Rectal smooth muscle tissue (tissue), 1 donor: ENCODE data around the gene THAP5.

Source experiments
- H3K27ac ChIP-seq: one replicate; pipeline ENCODE4 v1.7.0; 2013; ENCODE audit warnings: low read depth, low read length, inconsistent platforms
- H3K27me3 ChIP-seq: one replicate; pipeline ENCODE4 v1.7.0; 2013; ENCODE audit warnings: low read length; ENCODE audit not compliant: control insufficient read depth, insufficient read depth
- H3K36me3 ChIP-seq: one replicate; pipeline ENCODE4 v1.7.0; 2013; ENCODE audit warnings: low read length; ENCODE audit not compliant: control insufficient read depth, insufficient read depth
- H3K4me1 ChIP-seq: one replicate; pipeline ENCODE4 v1.7.0; 2013; ENCODE audit warnings: low read length; ENCODE audit not compliant: control insufficient read depth, insufficient read depth
- H3K4me3 ChIP-seq: one replicate; pipeline ENCODE4 v1.7.0; 2013; ENCODE audit warnings: low read length
- H3K9ac ChIP-seq: one replicate; pipeline ENCODE4 v1.7.0; 2013; ENCODE audit warnings: low read length

The THAP5 gene

DNA sequence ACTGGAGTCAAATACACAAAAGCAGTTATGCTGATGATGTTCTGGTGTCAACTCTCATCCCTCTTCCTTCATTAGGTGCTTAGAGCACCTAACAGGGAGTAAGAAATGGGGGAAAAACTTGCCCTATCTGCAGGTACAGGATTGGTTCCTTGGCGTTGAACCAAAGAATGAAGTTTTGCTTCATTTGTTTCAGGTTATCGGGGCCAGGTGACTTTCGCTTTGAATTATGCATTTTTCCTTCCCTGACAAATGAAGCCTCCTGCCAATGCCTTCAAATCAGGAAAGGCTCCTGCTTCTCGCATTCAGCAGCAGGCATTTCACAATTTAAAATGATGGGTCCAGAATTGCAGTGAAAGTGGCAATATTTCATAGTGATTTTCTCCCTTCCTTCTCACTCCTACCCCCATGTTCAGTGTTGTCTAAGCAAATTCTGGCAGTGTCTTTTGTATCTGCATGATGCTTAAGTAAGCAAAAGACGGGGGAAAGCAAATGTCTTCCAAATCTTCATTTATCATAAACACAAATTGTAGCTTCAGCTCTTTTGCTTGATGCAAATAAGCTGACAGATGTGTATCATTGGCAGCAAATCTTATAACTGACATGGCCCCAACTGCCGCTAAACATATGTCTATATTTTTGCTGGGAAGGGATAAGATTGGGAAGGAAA is 29.5 kb upstream of the THAP5 start:
- H3K9ac ChIP-seq, result no peak overlapping the region
- no peaks in the 10 kb centered on the region for H3K27me3 ChIP-seq
- no peaks in the 10 kb centered on the region for H3K36me3 ChIP-seq
- H3K27ac ChIP-seq, result no peak overlapping the region
- no peak overlapping the region for H3K4me3 ChIP-seq
- H3K4me1 ChIP-seq, result no peaks in the 10 kb centered on the region

GRCh38 chr7:108598153-108598552 is 28.6 kb upstream of the THAP5 start:
- Histone ChIP-seq H3K4me3 (no peak overlapping the region), H3K36me3 (no peaks in the 10 kb centered on the region), H3K4me1 (no peaks in the 10 kb centered on the region), H3K9ac (no peak overlapping the region), H3K27me3 (no peaks in the 10 kb centered on the region), H3K27ac (no peak overlapping the region)

DNA sequence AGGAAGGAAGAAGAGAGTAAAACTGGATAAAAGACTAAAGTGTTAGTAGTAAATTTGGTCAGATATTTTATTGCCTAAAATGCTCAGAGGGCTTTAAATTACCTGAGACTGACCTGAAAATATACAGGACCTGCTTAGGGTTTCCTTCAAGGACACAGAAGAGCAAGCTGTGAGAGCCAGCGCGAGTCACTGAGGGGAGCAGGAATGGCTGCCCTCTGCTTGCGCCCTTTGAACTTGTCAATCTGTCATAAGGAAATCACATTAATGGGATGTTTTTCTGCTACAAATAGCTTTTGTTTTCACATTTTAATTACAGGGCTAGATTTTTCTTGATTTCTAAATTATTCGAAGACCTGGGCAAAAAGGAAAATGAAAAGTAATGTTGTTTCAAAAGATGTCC is 27.1 kb upstream of the THAP5 start:
- no peak overlapping the region for H3K9ac ChIP-seq
- no peaks in the 10 kb centered on the region for H3K36me3 ChIP-seq
- H3K4me1 ChIP-seq, result no peaks in the 10 kb centered on the region
- H3K27me3 ChIP-seq, result no peaks in the 10 kb centered on the region
- H3K4me3 ChIP-seq, result no peak overlapping the region
- H3K27ac ChIP-seq, result no peak overlapping the region

- Histone ChIP-seq H3K27ac (no peak overlapping the region), H3K9ac (no peak overlapping the region), H3K4me1 (no peaks in the 10 kb centered on the region), H3K4me3 (no peak overlapping the region), H3K27me3 (no peaks in the 10 kb centered on the region), H3K36me3 (no peaks in the 10 kb centered on the region)
These were observed 23.2 kb upstream of the THAP5 start for GRCh38 chr7:108592646-108593201.

DNA sequence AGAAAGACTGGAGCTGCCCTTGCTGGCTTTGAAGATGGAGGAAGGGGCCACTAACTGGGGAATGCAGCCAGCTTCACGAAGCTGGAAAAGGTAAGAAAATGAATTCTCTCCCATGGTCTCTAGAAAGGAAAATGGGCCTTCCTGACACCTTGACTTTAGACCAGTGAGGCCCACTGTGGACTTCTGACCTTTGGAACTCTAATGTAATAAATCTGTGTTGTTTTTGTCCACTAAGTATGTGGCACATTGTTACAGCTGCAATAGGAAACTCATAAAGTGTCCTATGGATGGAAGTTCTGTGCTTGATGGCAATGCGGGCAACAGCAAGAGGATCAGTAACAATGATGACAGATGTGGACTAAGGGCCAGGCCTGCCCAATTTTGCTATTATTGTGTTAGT is 21.1 kb upstream of the THAP5 start:
- Histone ChIP-seq H3K36me3 (no peaks in the 10 kb centered on the region), H3K9ac (no peak overlapping the region), H3K4me3 (no peak overlapping the region), H3K27ac (no peak overlapping the region), H3K27me3 (no peaks in the 10 kb centered on the region), H3K4me1 (no peaks in the 10 kb centered on the region)

DNA sequence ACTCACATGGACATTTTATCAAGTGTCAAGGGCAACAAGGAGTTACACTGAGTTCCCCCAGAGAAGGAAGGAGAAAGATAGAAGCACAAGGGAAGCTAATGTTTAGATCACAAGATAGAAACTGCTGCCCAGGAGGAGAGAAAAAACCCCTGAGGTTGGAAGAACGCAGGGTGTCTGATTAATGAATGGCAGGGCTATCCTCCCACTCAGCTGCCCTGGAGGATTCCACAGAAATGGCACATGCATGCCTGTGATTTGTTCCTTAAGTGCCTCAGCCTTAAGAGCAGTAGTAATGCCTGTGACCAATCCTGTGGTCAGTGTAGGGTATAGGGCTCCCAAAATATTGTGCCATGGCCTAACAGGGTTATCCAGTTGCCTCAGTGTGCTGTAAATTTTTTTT is 20.4 kb upstream of the THAP5 start:
- no peak overlapping the region for H3K27ac ChIP-seq
- no peak overlapping the region for H3K4me3 ChIP-seq
- no peaks in the 10 kb centered on the region for H3K4me1 ChIP-seq

GRCh38 chr7:108589199-108589598 is 19.7 kb upstream of the THAP5 start:
- no peak overlapping the region for H3K27ac ChIP-seq
- no peaks in the 10 kb centered on the region for H3K27me3 ChIP-seq
- no peak overlapping the region for H3K9ac ChIP-seq
- H3K36me3 ChIP-seq, result no peaks in the 10 kb centered on the region
- H3K4me3 ChIP-seq, result no peak overlapping the region
- H3K4me1 ChIP-seq, result no peaks in the 10 kb centered on the region

More for the DNA sequence above, 20.4 kb upstream of the THAP5 start:
- H3K9ac ChIP-seq, result no peak overlapping the region
- H3K36me3 ChIP-seq, result no peaks in the 10 kb centered on the region
- H3K27me3 ChIP-seq, result no peaks in the 10 kb centered on the region

- no peaks in the 10 kb centered on the region for H3K36me3 ChIP-seq
- no peaks in the 10 kb centered on the region for H3K4me1 ChIP-seq
- H3K27me3 ChIP-seq, result no peaks in the 10 kb centered on the region
- H3K4me3 ChIP-seq, result no peak overlapping the region
- no peak overlapping the region for H3K9ac ChIP-seq
- H3K27ac ChIP-seq, result no peak overlapping the region
These were observed 16.8 kb upstream of the THAP5 start for GRCh38 chr7:108586274-108586710.

- Histone ChIP-seq H3K4me1 (no peaks in the 10 kb centered on the region), H3K4me3 (no peak overlapping the region), H3K36me3 (no peaks in the 10 kb centered on the region), H3K27me3 (no peaks in the 10 kb centered on the region), H3K9ac (no peak overlapping the region), H3K27ac (no peak overlapping the region)
These were observed 16.3 kb upstream of the THAP5 start for GRCh38 chr7:108585843-108586242.

DNA sequence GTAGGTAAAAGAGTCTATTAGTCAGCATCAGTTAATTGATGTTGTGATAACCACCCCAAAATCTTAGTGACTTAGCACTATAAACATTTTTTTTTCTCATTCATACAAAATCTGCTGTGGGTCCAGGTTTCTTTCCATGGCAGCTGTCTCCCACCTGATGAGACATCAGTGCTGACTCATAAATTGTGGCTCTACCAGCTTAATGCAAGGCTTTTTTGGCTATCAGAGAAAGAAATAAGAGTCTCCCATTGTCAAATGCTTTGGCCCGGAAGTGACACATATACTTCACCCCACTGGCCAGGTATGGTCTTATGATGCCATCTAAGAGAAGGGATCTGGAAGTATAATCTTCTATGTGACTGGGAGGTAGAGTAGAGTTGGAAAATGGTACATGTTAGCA is 14.7 kb upstream of the THAP5 start:
- Histone ChIP-seq H3K36me3 (no peaks in the 10 kb centered on the region), H3K4me3 (no peak overlapping the region), H3K27ac (no peak overlapping the region), H3K27me3 (no peaks in the 10 kb centered on the region), H3K4me1 (no peaks in the 10 kb centered on the region), H3K9ac (no peak overlapping the region)

DNA sequence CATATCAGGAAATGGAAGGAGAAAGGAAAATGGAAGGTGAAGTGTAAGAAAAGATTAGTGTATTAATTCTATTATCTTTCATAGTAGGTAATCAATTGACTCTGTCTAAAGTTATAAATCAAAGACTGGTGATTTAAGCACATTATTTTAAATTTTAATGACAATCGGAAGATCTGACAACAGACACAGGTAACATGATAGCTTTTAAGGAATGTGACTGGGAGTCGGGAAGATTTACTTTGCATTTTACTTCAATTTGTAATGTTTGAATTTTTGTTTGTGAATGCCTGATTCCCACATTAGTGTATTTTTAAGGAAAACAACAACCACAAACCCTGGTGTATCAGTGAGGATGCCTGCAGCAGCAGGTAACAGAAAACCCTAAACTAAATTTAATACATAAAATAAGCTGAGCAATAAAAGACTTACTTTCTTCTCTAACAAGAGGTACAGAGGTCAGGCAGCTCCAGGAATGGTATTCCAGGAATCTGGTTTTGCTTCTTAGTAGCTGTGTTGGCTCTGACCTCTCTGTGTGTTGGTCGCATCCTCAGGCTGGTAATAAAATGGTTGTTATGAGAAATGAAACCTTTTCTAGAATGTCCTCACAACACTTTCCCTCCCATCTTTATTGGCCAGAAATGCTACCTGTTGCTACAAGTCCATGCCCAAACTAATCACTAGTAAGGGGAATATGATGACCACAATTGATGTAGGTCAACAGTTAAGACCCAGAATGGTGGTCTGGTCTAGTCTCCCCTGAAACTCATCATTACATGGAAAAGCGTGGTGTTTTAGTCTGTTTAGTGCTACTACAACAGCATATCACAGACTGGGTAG is 12.4 kb upstream of the THAP5 start:
- no peaks in the 10 kb centered on the region for H3K27me3 ChIP-seq
- H3K36me3 ChIP-seq, result no peaks in the 10 kb centered on the region
- no peak overlapping the region for H3K27ac ChIP-seq
- H3K9ac ChIP-seq, result no peak overlapping the region
- H3K4me1 ChIP-seq, result no peaks in the 10 kb centered on the region
- no peak overlapping the region for H3K4me3 ChIP-seq

DNA sequence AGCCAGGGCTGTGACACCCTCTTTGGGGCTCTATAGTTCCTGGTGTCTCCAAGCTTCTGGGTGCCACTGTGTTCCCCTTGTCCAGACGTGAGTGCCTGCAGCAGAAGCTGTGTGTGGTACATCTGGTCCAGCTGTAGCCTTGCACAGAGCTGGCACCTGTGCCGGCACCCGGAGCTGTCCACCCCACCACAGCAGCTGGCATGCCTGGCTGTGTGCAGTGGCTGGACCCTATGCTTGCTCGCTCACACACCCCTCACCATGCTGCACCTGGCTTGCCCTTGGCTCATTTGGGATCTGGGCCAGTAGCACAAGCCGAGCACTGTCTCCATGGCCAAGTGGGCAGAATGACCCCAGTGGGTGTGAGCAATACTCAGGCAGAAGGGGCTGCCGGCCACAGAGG is 10.8 kb upstream of the THAP5 start:
- no peaks in the 10 kb centered on the region for H3K27me3 ChIP-seq
- H3K27ac ChIP-seq, result no peak overlapping the region
- no peak overlapping the region for H3K9ac ChIP-seq
- no peaks in the 10 kb centered on the region for H3K36me3 ChIP-seq
- H3K4me3 ChIP-seq, result no peak overlapping the region
- H3K4me1 ChIP-seq, result no peaks in the 10 kb centered on the region
